Measurements from ENCODE around the gene FYN. TPM values are rescaled to one million over a fixed set of nuclear protein-coding genes. Genes with fewer than 3 reads are reported as not detected.

FYN gene
- polyA plus RNA-seq, 1 donor (not counting 4 experiments of a cell fraction or from before 2014, with no cell fraction given), result 24.7 TPM

DNA sequence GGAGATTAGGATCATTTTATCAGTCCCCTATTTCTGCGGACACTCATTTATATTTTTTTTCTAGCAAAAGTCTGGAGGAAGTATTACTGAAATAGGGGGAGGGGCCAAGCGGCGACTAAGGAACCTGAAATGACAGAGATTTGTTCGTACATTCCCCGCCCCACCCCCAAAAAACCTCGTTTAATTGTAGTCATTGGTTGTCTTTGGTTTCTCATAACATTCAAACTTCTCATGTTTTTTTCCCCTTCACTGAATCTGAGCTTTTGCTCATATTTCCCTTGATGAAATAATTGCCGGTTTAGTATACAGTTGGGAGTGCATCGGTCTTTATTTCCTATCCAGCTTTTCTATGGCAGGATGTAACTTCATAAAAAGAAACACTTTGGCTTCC is 768 bp upstream of the FYN start:
- peak overlapping the region; percentile 27 to 83 (median 72) for H3K4me3 ChIP-seq (ENCODE audit: control insufficient read depth in 2 of 3, extremely low read depth in 1 of 3, insufficient read depth in 2 of 3, low read depth in 1 of 3, low read length in 3 of 3)
- TF ChIP-seq EZH2 (IDR thresholded peaks at IDR 0.05; ENCODE audit: low read length) (no peak), CTCF (optimal IDR thresholded peaks at IDR 0.05 in 1 of 3, IDR thresholded peaks at IDR 0.05 in 1 of 3, conservative IDR thresholded peaks at IDR 0.05 in 1 of 3; ENCODE audit: extremely low read depth in 1 of 3, insufficient read depth in 2 of 3, low read length in 3 of 3) (no peak)
- H3K79me2 ChIP-seq (ENCODE audit: control insufficient read depth, insufficient read depth, low read length), result peaks cover 18% of the 10 kb centered on the region
- no peak for FAIRE-seq
- H2AFZ ChIP-seq (ENCODE audit: control insufficient read depth, low read length), result peak overlapping the region; percentile 47
- no peak for DNase-seq (ENCODE audit: low read depth, low spot score)
- dilution Hi-C loops (cut with MboI; ENCODE audit: extremely low pct_ligation_motif_present, low sequenced_read_pairs), result no loop called here
- H4K20me1 ChIP-seq (ENCODE audit: control insufficient read depth, extremely low read depth, insufficient read depth, low read length), result no peaks in the 10 kb centered on the region
- H3K9me1 ChIP-seq (ENCODE audit: control insufficient read depth, extremely low read depth, insufficient read depth, low read length), result no peaks in the 10 kb centered on the region
- H3K27ac ChIP-seq (ENCODE audit: control insufficient read depth, insufficient read depth, low read length), result no peak overlapping the region
- no peaks in the 10 kb centered on the region for H3K4me1 ChIP-seq (ENCODE audit: control insufficient read depth, extremely low read depth, insufficient read depth, low read length)
- no peak overlapping the region for H3K9ac ChIP-seq (ENCODE audit: control insufficient read depth, extremely low read depth, insufficient read depth, low read length)
- H3K9me3 ChIP-seq (ENCODE audit: control insufficient read depth, low read depth, low read length), result no peaks in the 10 kb centered on the region
- no peaks in the 10 kb centered on the region for H3K27me3 ChIP-seq (ENCODE audit: control insufficient read depth, extremely low read depth, insufficient read depth, low read length)
- H3K4me2 ChIP-seq (ENCODE audit: control insufficient read depth, extremely low read depth, insufficient read depth, low read depth, low read length), result peak overlapping the region; percentile 72
- no peaks in the 10 kb centered on the region for H3K36me3 ChIP-seq (ENCODE audit: control insufficient read depth in 2 of 2, extremely low read depth in 1 of 2, insufficient read depth in 2 of 2, low read length in 2 of 2)

GRCh38 chr6:111872401-111873177 is 663 bp downstream of the FYN start:
- Histone ChIP-seq H3K79me2 (ENCODE audit: control insufficient read depth, insufficient read depth, low read length) (peaks cover 29% of the 10 kb centered on the region), H4K20me1 (ENCODE audit: control insufficient read depth, extremely low read depth, insufficient read depth, low read length) (no peaks in the 10 kb centered on the region), H3K27me3 (ENCODE audit: control insufficient read depth, extremely low read depth, insufficient read depth, low read length) (no peaks in the 10 kb centered on the region), H3K9me3 (ENCODE audit: control insufficient read depth, low read depth, low read length) (no peaks in the 10 kb centered on the region), H3K27ac (ENCODE audit: control insufficient read depth, insufficient read depth, low read length) (no peak overlapping the region), H3K4me1 (ENCODE audit: control insufficient read depth, extremely low read depth, insufficient read depth, low read length) (no peaks in the 10 kb centered on the region), H3K36me3 (ENCODE audit: control insufficient read depth in 2 of 2, extremely low read depth in 1 of 2, insufficient read depth in 2 of 2, low read length in 2 of 2) (no peaks in the 10 kb centered on the region), H2AFZ (ENCODE audit: control insufficient read depth, low read length) (peak overlapping the region; percentile 20), H3K9me1 (ENCODE audit: control insufficient read depth, extremely low read depth, insufficient read depth, low read length) (no peaks in the 10 kb centered on the region), H3K4me3 (ENCODE audit: control insufficient read depth in 2 of 3, extremely low read depth in 1 of 3, insufficient read depth in 2 of 3, low read depth in 1 of 3, low read length in 3 of 3) (peak overlapping the region; percentile 66 to 83 (median 72)), H3K9ac (ENCODE audit: control insufficient read depth, extremely low read depth, insufficient read depth, low read length) (peak overlapping the region; percentile 61), H3K4me2 (ENCODE audit: control insufficient read depth, extremely low read depth, insufficient read depth, low read depth, low read length) (peak overlapping the region; percentile 76)
- TF ChIP-seq EZH2 (IDR thresholded peaks at IDR 0.05; ENCODE audit: low read length) (no peak), CTCF (optimal IDR thresholded peaks at IDR 0.05 in 1 of 3, IDR thresholded peaks at IDR 0.05 in 1 of 3, conservative IDR thresholded peaks at IDR 0.05 in 1 of 3; ENCODE audit: extremely low read depth in 1 of 3, insufficient read depth in 2 of 3, low read length in 3 of 3) (no peak)
- dilution Hi-C loops (cut with MboI; ENCODE audit: extremely low pct_ligation_motif_present, low sequenced_read_pairs), result no loop called here
- DNase-seq (ENCODE audit: low read depth, low spot score) (no peak), FAIRE-seq (no peak)
